Measurements from ENCODE around the gene MAP2K3.
"Not testable (repeated sequence)": the region's sequence is repeated elsewhere in the genome, so short reads cannot be mapped to it uniquely, and the experiment has no call there.

MAP2K3 gene

GRCh38 chr17:21324741-21325140 is 40.2 kb downstream of the MAP2K3 start:
- not testable (repeated sequence) for ATAC-seq
- TF ChIP-seq ISL1 (CRISPR knock-in tag; IDR thresholded peaks at IDR 0.05) = 0 out of 2 replicates have a peak, but pooled peaks have one; percentile 5

- not testable (repeated sequence) for ATAC-seq
Measured at GRCh38 chr17:21327921-21328320, 43.4 kb downstream of the MAP2K3 start.

- not testable (repeated sequence) for ATAC-seq
Measured at GRCh38 chr17:21328778-21329177, 44.3 kb downstream of the MAP2K3 start.

- no peak for ATAC-seq
- no peak for TF ChIP-seq GLIS3 (CRISPR knock-in tag; IDR thresholded peaks at IDR 0.05)
- no peak for TF ChIP-seq ISL1 (CRISPR knock-in tag; IDR thresholded peaks at IDR 0.05)
- TF ChIP-seq OSR1 (CRISPR knock-in tag; IDR thresholded peaks at IDR 0.05) = no peak
- TF ChIP-seq ZFP30 (CRISPR knock-in tag; IDR thresholded peaks at IDR 0.05) = no peak
- TF ChIP-seq ZC3H10 (CRISPR knock-in tag; IDR thresholded peaks at IDR 0.05) = no peak
- no peak for TF ChIP-seq POU6F1 (CRISPR knock-in tag; IDR thresholded peaks at IDR 0.05; ENCODE audit: borderline replicate concordance, low read depth)
- no peak for TF ChIP-seq ZNF8 (CRISPR knock-in tag; IDR thresholded peaks at IDR 0.05)
- no peak for TF ChIP-seq TOX (CRISPR knock-in tag; IDR thresholded peaks at IDR 0.05; ENCODE audit: borderline replicate concordance)
- no peak for TF ChIP-seq ARNTL (CRISPR knock-in tag; IDR thresholded peaks at IDR 0.05; ENCODE audit: borderline replicate concordance, low read depth)
- no peak for TF ChIP-seq CREB5 (CRISPR knock-in tag; IDR thresholded peaks at IDR 0.05; ENCODE audit: low read depth)
- TF ChIP-seq CSDC2 (CRISPR knock-in tag; IDR thresholded peaks at IDR 0.05) = no peak
- no peak for TF ChIP-seq TSHZ2 (CRISPR knock-in tag; IDR thresholded peaks at IDR 0.05)
- no peak for TF ChIP-seq PATZ1 (CRISPR knock-in tag; IDR thresholded peaks at IDR 0.05; ENCODE audit: borderline replicate concordance)
- TF ChIP-seq RARB (CRISPR knock-in tag; IDR thresholded peaks at IDR 0.05) = no peak
- no peak for TF ChIP-seq SNAI2 (CRISPR knock-in tag; IDR thresholded peaks at IDR 0.05)
Measured at GRCh38 chr17:21330436-21331160, 46.1 kb downstream of the MAP2K3 start.

- not testable (repeated sequence) for ATAC-seq
Measured at GRCh38 chr17:21336541-21337294, 52.2 kb downstream of the MAP2K3 start.

GRCh38 chr17:21337981-21338625 is 53.6 kb downstream of the MAP2K3 start:
- ATAC-seq = not testable (repeated sequence)
